Ovary (tissue), 9 donors: ENCODE results near the gene BAG3. TPM values are rescaled to one million over a fixed set of nuclear protein-coding genes. Genes with fewer than 3 reads are reported as not detected.

Experiments used
- DNase-seq, 5 donors: peaks; one replicate each; pipeline ENCODE4 v3.0.0-alpha.2; 2019 to 2020
- H3K27ac ChIP-seq, 2 donors: fragments of 200-600 bp; one replicate each; pipeline versions ENCODE4 v1.5.1 to v1.8.0; 2019 to 2022
- H3K27me3 ChIP-seq: fragments of 200-600 bp; one replicate; pipeline ENCODE4 v1.8.0; 2022
- H3K36me3 ChIP-seq: fragments of 200-600 bp; sonication (generic); one replicate; pipeline ENCODE4 v1.5.1; 2019
- H3K4me1 ChIP-seq: one replicate; pipeline ENCODE4 v1.8.1; 2013; ENCODE audit warnings: mild to moderate bottlenecking, moderate library complexity; ENCODE audit not compliant: insufficient read depth
- H3K4me3 ChIP-seq: fragments of 200-600 bp; sonication (generic); one replicate; pipeline ENCODE4 v1.5.1; 2017
- H3K9me3 ChIP-seq, 2 donors: fragments of 200-600 bp in 1 of 2; sonication (generic) in 1 of 2; one replicate each; pipeline versions ENCODE4 v1.5.1 to v1.8.1; 2013 to 2019; ENCODE audit warnings: mild to moderate bottlenecking in 1 of 2, moderate library complexity in 1 of 2
- CTCF ChIP-seq, 3 donors: fragments of 450-650 bp in 2 of 3; fragments of 200-600 bp in 1 of 3; IDR thresholded peaks; one replicate each; pipeline versions ENCODE4 v1.5.1 to v1.8.0; 2016 to 2022; ENCODE audit warnings: antibody characterized with exemption in 3 of 3, mild to moderate bottlenecking in 1 of 3
- EP300 ChIP-seq: sonication (generic); formaldehyde crosslinking; IDR thresholded peaks from one replicate; pipeline ENCODE4 v1.6.1; 2017; ENCODE audit warnings: antibody characterized with exemption
- POLR2A ChIP-seq: fragments of 450-650 bp; IDR thresholded peaks from one replicate; pipeline ENCODE4 v1.6.1; 2017; ENCODE audit warnings: antibody characterized with exemption, mild to moderate bottlenecking, moderate library complexity
- WGBS, 3 donors: extraction: QIAGEN DNeasy Blood & Tissue Kit in 1 of 3; methylation state at CpG; one replicate each; pipeline versions ENCODE4 v1.1.5 to v1.1.7; 2013 to 2017; 5-methylcytosine and 5-hydroxymethylcytosine counted together
- intact Hi-C, 4 donors: fragments of 100-400 bp; cut with DNase I; formaldehyde crosslinking; loops; one replicate each; pipeline versions ENCODE4 v1.11.0 to v1.15.1; 2022 to 2023
- polyA plus RNA-seq, 2 donors: library from polyadenylated mRNA; stranded (reverse); fragments of 200-250 nt in 1 of 2; fragments of 350-450 nt in 1 of 2; fragmentation: Illumina TruSeq in 1 of 2; extraction: RNeasy Lipid Tissue Mini Kit (QIAGEN cat#74804) in 1 of 2; gene quantifications; one replicate each; pipeline ENCODE4 v1.2.3, GENCODE V29; 2013 to 2014
- total RNA-seq, 7 donors: library from RNA; depleted of rRNA in 2 of 7; stranded (reverse); fragments of >200 nt in 2 of 7; fragmentation: NEBNext Ultra II Directional in 3 of 7; extraction: Animal tissue kit (Norgen Biotek cat#: 25700) in 3 of 7; gene quantifications; one replicate each; pipeline versions ENCODE4 v1.1.0 to v1.2.4, GENCODE V29; 2016 to 2023
- donor health status: DM: no; HTN: no; CAD: no; lungs with moderate emphysema.
- donor health status: DM: no; HTN: no; CAD: no.
- donor health status: Bipolar disorder and iron deficiency.
- donor health status: DM: yes; HTN: yes; CAD: no.
- donor health status: DM: no; HTN: no; CAD: no.
- donor health status: DM: yes; HTN: yes; CAD: no.

BAG3 gene
- total and polyA plus RNA-seq, 9 donors = 13.7 to 33.5 (median 26.9) TPM

GRCh38 chr10:119680050-119680449 is 28.9 kb downstream of the BAG3 start:
- H3K4me1 ChIP-seq = peaks cover 1% of the 10 kb centered on the region
- TF ChIP-seq POLR2A = no peak
- TF ChIP-seq EP300 = no peak
- no peak for TF ChIP-seq CTCF (IDR thresholded peaks at IDR 0.05)
- no peak overlapping the region for H3K4me3 ChIP-seq
- intact Hi-C loops = loop anchor here in 1 of 4 donors (10.0 kb wide), 1 partner anchor 215 kb away; the partner anchor contains the start of gene SEC23IP
- H3K36me3 ChIP-seq = no peaks in the 10 kb centered on the region
- no peaks in the 10 kb centered on the region for H3K9me3 ChIP-seq
- H3K27ac ChIP-seq = no peak overlapping the region
- WGBS, 3 donors = 43 to 59% (median 44%) methylated on average over 4 of the region's 4 CpGs
- DNase-seq = no peak
- H3K27me3 ChIP-seq = no peaks in the 10 kb centered on the region

GRCh38 chr10:119680650-119681081 is 29.5 kb downstream of the BAG3 start:
- no peak overlapping the region for H3K4me3 ChIP-seq
- 47 to 56% (median 51%) methylated on average over 9 of the region's 9 CpGs for WGBS, 3 donors
- peaks cover 1% of the 10 kb centered on the region for H3K4me1 ChIP-seq
- no peaks in the 10 kb centered on the region for H3K9me3 ChIP-seq
- H3K36me3 ChIP-seq = no peaks in the 10 kb centered on the region
- H3K27ac ChIP-seq = no peak overlapping the region
- intact Hi-C loops = loop anchor here in 1 of 4 donors (10.0 kb wide), 1 partner anchor 214 kb away; the partner anchor contains the start of gene SEC23IP
- TF ChIP-seq POLR2A (no peak), CTCF (IDR thresholded peaks at IDR 0.05) (no peak), EP300 (no peak)
- no peak for DNase-seq
- no peaks in the 10 kb centered on the region for H3K27me3 ChIP-seq

- 28 to 36% (median 34%) methylated on average over 24 of the region's 24 CpGs for WGBS, 3 donors
- TF ChIP-seq CTCF (IDR thresholded peaks at IDR 0.05) (peak; percentile 82 to 96 (median 87)), EP300 (no peak)
- intact Hi-C loops = loop anchor here in 1 of 4 donors (10.0 kb wide), 1 partner anchor 208 kb away; the partner anchor contains the start of gene SEC23IP
- Histone ChIP-seq H3K27me3 (no peaks in the 10 kb centered on the region), H3K4me3 (no peak overlapping the region), H3K9me3 (no peaks in the 10 kb centered on the region), H3K4me1 (no peaks in the 10 kb centered on the region), H3K27ac (no peak overlapping the region), H3K36me3 (no peaks in the 10 kb centered on the region)
- peak; percentile 76 to 85 (median 82) for DNase-seq
These were observed 35.4 kb downstream of the BAG3 start for GRCh38 chr10:119686465-119687191.

- intact Hi-C loops = loop anchor here in 1 of 4 donors (10.0 kb wide), 1 partner anchor 207 kb away; the partner anchor contains the start of gene SEC23IP
- H3K27ac ChIP-seq = no peak overlapping the region
- TF ChIP-seq POLR2A = no peak
These were observed 36.2 kb downstream of the BAG3 start for GRCh38 chr10:119687192-119688032.

More at GRCh38 chr10:119687192-119688032, 36.2 kb downstream of the BAG3 start:
- no peak for DNase-seq
- 66 to 74% (median 68%) methylated on average over 10 of the region's 10 CpGs for WGBS, 3 donors
- Histone ChIP-seq H3K4me3 (no peak overlapping the region), H3K36me3 (no peaks in the 10 kb centered on the region), H3K27me3 (no peaks in the 10 kb centered on the region), H3K4me1 (no peaks in the 10 kb centered on the region), H3K9me3 (no peaks in the 10 kb centered on the region)
